Measurements from ENCODE around the gene ATP1B4.

Gene ATP1B4

GRCh38 chrX:120377179-120377578 is 15.3 kb downstream of the ATP1B4 start:
- Histone ChIP-seq H3K79me2 (ENCODE audit: control insufficient read depth, insufficient read depth, low read length, unreplicated experiment) (no peaks in the 10 kb centered on the region), H3K27me3 (ENCODE audit: insufficient read depth, low read length) (peaks cover 7% of the 10 kb centered on the region)

GRCh38 chrX:120377715-120378114 is 15.8 kb downstream of the ATP1B4 start:
- no peaks in the 10 kb centered on the region for H3K79me2 ChIP-seq (ENCODE audit: control insufficient read depth, insufficient read depth, low read length, unreplicated experiment)
- no peak overlapping the region for H3K4me3 ChIP-seq (ENCODE audit: low read depth, low read length)
- H3K4me1 ChIP-seq (ENCODE audit: control insufficient read depth, insufficient read depth, low read length, unreplicated experiment), result no peaks in the 10 kb centered on the region
- H3K27ac ChIP-seq (ENCODE audit: low read depth, low read length), result no peak overlapping the region
- H3K36me3 ChIP-seq (ENCODE audit: insufficient read depth, low read length), result no peaks in the 10 kb centered on the region
- H2AFZ ChIP-seq (ENCODE audit: low read length, unreplicated experiment), result no peak overlapping the region
- peaks cover 8% of the 10 kb centered on the region for H3K27me3 ChIP-seq (ENCODE audit: insufficient read depth, low read length)

More at GRCh38 chrX:120377179-120377578, 15.3 kb downstream of the ATP1B4 start:
- Histone ChIP-seq H3K27ac (ENCODE audit: low read depth, low read length) (no peak overlapping the region), H3K4me1 (ENCODE audit: control insufficient read depth, insufficient read depth, low read length, unreplicated experiment) (no peaks in the 10 kb centered on the region), H3K36me3 (ENCODE audit: insufficient read depth, low read length) (no peaks in the 10 kb centered on the region), H3K4me3 (ENCODE audit: low read depth, low read length) (no peak overlapping the region), H2AFZ (ENCODE audit: low read length, unreplicated experiment) (no peak overlapping the region)

DNA sequence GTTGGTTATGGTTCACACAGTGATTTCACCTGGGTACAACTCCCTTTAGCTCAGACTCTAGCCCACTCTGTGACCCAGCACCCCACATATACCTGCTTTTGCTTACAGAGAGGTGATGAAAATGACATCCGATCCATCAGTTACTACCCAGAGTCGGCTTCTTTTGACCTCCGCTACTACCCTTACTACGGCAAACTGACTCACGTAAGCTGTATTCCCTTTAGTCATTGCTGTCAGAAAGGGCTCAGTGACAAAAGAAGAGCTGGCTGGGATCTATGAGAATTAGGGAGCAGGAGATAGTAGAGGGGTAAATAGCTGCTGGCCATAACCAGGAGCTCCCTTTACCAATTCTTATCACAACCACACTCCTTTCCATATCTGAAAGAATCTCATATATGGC is 16.7 kb downstream of the ATP1B4 start:
- Histone ChIP-seq H3K4me3 (ENCODE audit: low read depth, low read length) (no peak overlapping the region), H3K27me3 (ENCODE audit: insufficient read depth, low read length) (peaks cover 13% of the 10 kb centered on the region), H2AFZ (ENCODE audit: low read length, unreplicated experiment) (no peak overlapping the region), H3K36me3 (ENCODE audit: insufficient read depth, low read length) (no peaks in the 10 kb centered on the region), H3K27ac (ENCODE audit: low read depth, low read length) (no peak overlapping the region), H3K79me2 (ENCODE audit: control insufficient read depth, insufficient read depth, low read length, unreplicated experiment) (no peaks in the 10 kb centered on the region), H3K4me1 (ENCODE audit: control insufficient read depth, insufficient read depth, low read length, unreplicated experiment) (no peaks in the 10 kb centered on the region)

- no peaks in the 10 kb centered on the region for H3K4me1 ChIP-seq (ENCODE audit: control insufficient read depth, insufficient read depth, low read length, unreplicated experiment)
- H2AFZ ChIP-seq (ENCODE audit: low read length, unreplicated experiment), result no peak overlapping the region
- H3K36me3 ChIP-seq (ENCODE audit: insufficient read depth, low read length), result no peaks in the 10 kb centered on the region
- H3K4me3 ChIP-seq (ENCODE audit: low read depth, low read length), result no peak overlapping the region
- H3K27me3 ChIP-seq (ENCODE audit: insufficient read depth, low read length), result peaks cover 26% of the 10 kb centered on the region
- H3K27ac ChIP-seq (ENCODE audit: low read depth, low read length), result no peak overlapping the region
- H3K79me2 ChIP-seq (ENCODE audit: control insufficient read depth, insufficient read depth, low read length, unreplicated experiment), result no peaks in the 10 kb centered on the region
Observed at GRCh38 chrX:120379937-120380681, 18.2 kb downstream of the ATP1B4 start.

- Histone ChIP-seq H3K36me3 (ENCODE audit: insufficient read depth, low read length) (no peaks in the 10 kb centered on the region), H2AFZ (ENCODE audit: low read length, unreplicated experiment) (no peak overlapping the region), H3K79me2 (ENCODE audit: control insufficient read depth, insufficient read depth, low read length, unreplicated experiment) (no peaks in the 10 kb centered on the region), H3K4me3 (ENCODE audit: low read depth, low read length) (no peak overlapping the region), H3K4me1 (ENCODE audit: control insufficient read depth, insufficient read depth, low read length, unreplicated experiment) (no peaks in the 10 kb centered on the region), H3K27ac (ENCODE audit: low read depth, low read length) (no peak overlapping the region), H3K27me3 (ENCODE audit: insufficient read depth, low read length) (peaks cover 26% of the 10 kb centered on the region)
Observed at GRCh38 chrX:120380699-120381098, 18.8 kb downstream of the ATP1B4 start.

DNA sequence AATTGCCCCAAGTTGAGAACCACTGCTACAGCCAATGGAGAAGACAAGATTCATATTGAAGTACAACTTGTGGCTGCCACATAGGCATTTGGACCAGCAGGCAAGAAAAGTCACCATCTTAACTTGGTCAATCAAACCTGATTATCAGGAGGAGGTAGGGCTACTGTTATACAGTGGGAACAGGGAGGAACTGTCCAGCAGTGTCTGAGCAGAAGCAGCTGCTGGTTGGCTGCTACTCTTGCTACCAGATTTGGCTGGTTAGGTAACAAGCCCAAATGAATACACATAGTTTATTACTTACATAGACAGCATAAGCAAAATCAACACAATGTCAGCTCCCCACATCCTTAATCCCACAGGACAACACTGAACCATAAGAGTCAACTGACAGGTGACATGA is 39.4 kb downstream of the ATP1B4 start:
- Histone ChIP-seq H2AFZ (ENCODE audit: low read length, unreplicated experiment) (no peak overlapping the region), H3K79me2 (ENCODE audit: control insufficient read depth, insufficient read depth, low read length, unreplicated experiment) (no peaks in the 10 kb centered on the region), H3K27me3 (ENCODE audit: insufficient read depth, low read length) (peaks cover 9% of the 10 kb centered on the region), H3K27ac (ENCODE audit: low read depth, low read length) (no peak overlapping the region), H3K36me3 (ENCODE audit: insufficient read depth, low read length) (no peaks in the 10 kb centered on the region), H3K4me3 (ENCODE audit: low read depth, low read length) (no peak overlapping the region), H3K4me1 (ENCODE audit: control insufficient read depth, insufficient read depth, low read length, unreplicated experiment) (no peaks in the 10 kb centered on the region)

GRCh38 chrX:120402369-120402768 is 40.5 kb downstream of the ATP1B4 start:
- no peaks in the 10 kb centered on the region for H3K4me1 ChIP-seq (ENCODE audit: control insufficient read depth, insufficient read depth, low read length, unreplicated experiment)
- H3K4me3 ChIP-seq (ENCODE audit: low read depth, low read length), result no peak overlapping the region
- no peaks in the 10 kb centered on the region for H3K79me2 ChIP-seq (ENCODE audit: control insufficient read depth, insufficient read depth, low read length, unreplicated experiment)
- no peak overlapping the region for H3K27ac ChIP-seq (ENCODE audit: low read depth, low read length)
- peaks cover 9% of the 10 kb centered on the region for H3K27me3 ChIP-seq (ENCODE audit: insufficient read depth, low read length)
- H3K36me3 ChIP-seq (ENCODE audit: insufficient read depth, low read length), result no peaks in the 10 kb centered on the region
- no peak overlapping the region for H2AFZ ChIP-seq (ENCODE audit: low read length, unreplicated experiment)

GRCh38 chrX:120406638-120407037 is 44.7 kb downstream of the ATP1B4 start:
- Histone ChIP-seq H3K27me3 (ENCODE audit: insufficient read depth, low read length) (no peaks in the 10 kb centered on the region; the same call in 1 of the 2 replicates), H2AFZ (ENCODE audit: low read length, unreplicated experiment) (no peak overlapping the region), H3K4me3 (ENCODE audit: low read depth, low read length) (no peak overlapping the region), H3K4me1 (ENCODE audit: control insufficient read depth, insufficient read depth, low read length, unreplicated experiment) (no peaks in the 10 kb centered on the region), H3K79me2 (ENCODE audit: control insufficient read depth, insufficient read depth, low read length, unreplicated experiment) (no peaks in the 10 kb centered on the region), H3K27ac (ENCODE audit: low read depth, low read length) (no peak overlapping the region), H3K36me3 (ENCODE audit: insufficient read depth, low read length) (no peaks in the 10 kb centered on the region)

DNA sequence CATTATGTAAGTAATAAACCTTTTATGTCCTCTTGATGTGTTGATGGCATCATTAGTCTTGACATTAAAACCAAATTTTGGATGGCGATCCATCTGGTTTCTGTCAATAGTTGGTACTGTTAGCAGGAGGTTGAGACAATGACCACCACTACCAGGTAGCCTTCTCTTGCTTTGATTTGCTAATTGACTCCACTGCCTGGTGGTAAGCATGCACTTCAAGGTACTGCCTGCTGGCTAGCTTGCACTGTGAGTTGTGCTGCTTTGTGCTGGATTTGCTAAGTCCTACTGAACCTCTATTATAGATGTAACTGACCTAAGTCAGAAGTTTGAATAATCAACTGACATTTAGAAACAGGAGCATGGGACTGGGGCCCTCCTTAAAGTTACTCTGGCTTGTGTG is 46.3 kb downstream of the ATP1B4 start:
- H3K79me2 ChIP-seq (ENCODE audit: control insufficient read depth, insufficient read depth, low read length, unreplicated experiment), result no peaks in the 10 kb centered on the region
- no peak overlapping the region for H2AFZ ChIP-seq (ENCODE audit: low read length, unreplicated experiment)
- no peaks in the 10 kb centered on the region for H3K27me3 ChIP-seq (ENCODE audit: insufficient read depth, low read length)
- H3K36me3 ChIP-seq (ENCODE audit: insufficient read depth, low read length), result no peaks in the 10 kb centered on the region
- no peak overlapping the region for H3K4me3 ChIP-seq (ENCODE audit: low read depth, low read length)
- no peaks in the 10 kb centered on the region for H3K4me1 ChIP-seq (ENCODE audit: control insufficient read depth, insufficient read depth, low read length, unreplicated experiment)
- H3K27ac ChIP-seq (ENCODE audit: low read depth, low read length), result no peak overlapping the region

DNA sequence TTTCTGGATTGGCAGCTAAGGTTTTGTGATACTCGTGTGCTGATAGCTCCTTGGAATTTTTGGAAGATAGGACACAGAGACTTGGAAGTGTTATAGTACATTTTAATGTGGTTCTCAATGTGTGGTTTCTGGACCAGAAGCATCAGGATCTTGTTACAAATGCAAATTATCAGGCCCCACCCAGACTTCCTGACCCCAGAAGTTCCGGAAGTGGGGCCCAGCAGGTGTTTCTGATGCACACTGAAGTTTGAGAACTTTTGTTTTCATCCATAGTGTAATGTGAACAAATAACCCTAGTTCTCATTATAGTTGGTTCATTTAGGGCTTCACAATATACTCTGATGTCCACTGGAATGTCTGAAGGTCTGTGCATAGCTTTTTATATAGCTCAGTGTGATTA is 57.6 kb downstream of the ATP1B4 start:
- no peaks in the 10 kb centered on the region for H3K27me3 ChIP-seq (ENCODE audit: insufficient read depth, low read length)
- H3K27ac ChIP-seq (ENCODE audit: low read depth, low read length), result no peak overlapping the region
- no peak overlapping the region for H3K4me3 ChIP-seq (ENCODE audit: low read depth, low read length)
- H2AFZ ChIP-seq (ENCODE audit: low read length, unreplicated experiment), result no peak overlapping the region
- no peaks in the 10 kb centered on the region for H3K4me1 ChIP-seq (ENCODE audit: control insufficient read depth, insufficient read depth, low read length, unreplicated experiment)
- no peaks in the 10 kb centered on the region for H3K79me2 ChIP-seq (ENCODE audit: control insufficient read depth, insufficient read depth, low read length, unreplicated experiment)
- no peaks in the 10 kb centered on the region for H3K36me3 ChIP-seq (ENCODE audit: insufficient read depth, low read length)

GRCh38 chrX:120426599-120426998 is 64.7 kb downstream of the ATP1B4 start:
- no peak overlapping the region for H2AFZ ChIP-seq (ENCODE audit: low read length, unreplicated experiment)
- no peaks in the 10 kb centered on the region for H3K79me2 ChIP-seq (ENCODE audit: control insufficient read depth, insufficient read depth, low read length, unreplicated experiment)
- H3K27me3 ChIP-seq (ENCODE audit: insufficient read depth, low read length), result no peaks in the 10 kb centered on the region
- no peak overlapping the region for H3K4me3 ChIP-seq (ENCODE audit: low read depth, low read length)
- peaks cover 15% of the 10 kb centered on the region for H3K4me1 ChIP-seq (ENCODE audit: control insufficient read depth, insufficient read depth, low read length, unreplicated experiment)
- no peaks in the 10 kb centered on the region for H3K36me3 ChIP-seq (ENCODE audit: insufficient read depth, low read length)
- peak overlapping the region; percentile 39; the same call in 1 of the 2 replicates for H3K27ac ChIP-seq (ENCODE audit: low read depth, low read length)

Measured in ACC112 (cell line).